Omental fat pad (tissue), 4 donors: ENCODE results near the gene TXNDC8. TPM values are rescaled to one million over a fixed set of nuclear protein-coding genes. Genes with fewer than 3 reads are reported as not detected.
A peak's percentile ranks its signal among the peaks of the same experiment; 100 is the strongest.

Experiments
- ATAC-seq: fragments of 150-250 bp; one replicate; pipeline ENCODE4 v1.9.1; 2016; ENCODE audit warnings: mild to moderate bottlenecking, moderate library complexity; ENCODE audit not compliant: low FRiP score
- DNase-seq: peaks from one replicate; pipeline ENCODE4 v3.0.0-alpha.2; 2019; ENCODE audit warnings: low spot score
- total RNA-seq, 4 donors: library from RNA; depleted of rRNA; stranded (reverse); fragments of >200 nt; gene quantifications; one replicate each; pipeline ENCODE4 v1.1.0, GENCODE V29; 2016
- TF ChIP-seq, protein P1 (sequence below), 3 donors: fragments of 450-650 bp; IDR thresholded peaks; one replicate each; pipeline ENCODE4 v1.5.1; 2016 to 2017; ENCODE audit warnings: antibody characterized with exemption in 3 of 3, mild to moderate bottlenecking in 3 of 3, moderate library complexity in 2 of 3

The TXNDC8 gene
- total RNA-seq, 4 donors from 2014 or later = not detected

DNA sequence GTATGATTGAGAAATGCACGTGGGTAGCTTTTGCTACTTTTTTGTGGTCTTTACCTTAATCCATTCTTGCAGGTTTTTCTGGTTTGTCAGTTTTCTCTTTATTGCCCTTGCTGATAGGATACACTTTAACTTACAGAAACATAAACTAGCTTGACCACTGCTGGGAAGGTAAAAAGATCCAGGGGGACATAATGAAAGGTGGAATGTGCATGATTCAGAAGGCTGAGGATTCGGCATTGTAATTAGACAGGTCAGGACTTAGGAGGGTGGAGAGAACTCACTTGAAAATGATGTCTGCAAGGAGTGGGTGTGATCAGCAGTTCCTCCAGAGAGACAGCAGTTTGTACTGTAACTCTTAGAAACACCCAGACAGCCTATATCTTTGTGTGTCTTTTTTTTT is 19.8 kb upstream of the TXNDC8 start:
- ATAC-seq (no peak), DNase-seq (no peak)
- TF ChIP-seq, protein P1, sequence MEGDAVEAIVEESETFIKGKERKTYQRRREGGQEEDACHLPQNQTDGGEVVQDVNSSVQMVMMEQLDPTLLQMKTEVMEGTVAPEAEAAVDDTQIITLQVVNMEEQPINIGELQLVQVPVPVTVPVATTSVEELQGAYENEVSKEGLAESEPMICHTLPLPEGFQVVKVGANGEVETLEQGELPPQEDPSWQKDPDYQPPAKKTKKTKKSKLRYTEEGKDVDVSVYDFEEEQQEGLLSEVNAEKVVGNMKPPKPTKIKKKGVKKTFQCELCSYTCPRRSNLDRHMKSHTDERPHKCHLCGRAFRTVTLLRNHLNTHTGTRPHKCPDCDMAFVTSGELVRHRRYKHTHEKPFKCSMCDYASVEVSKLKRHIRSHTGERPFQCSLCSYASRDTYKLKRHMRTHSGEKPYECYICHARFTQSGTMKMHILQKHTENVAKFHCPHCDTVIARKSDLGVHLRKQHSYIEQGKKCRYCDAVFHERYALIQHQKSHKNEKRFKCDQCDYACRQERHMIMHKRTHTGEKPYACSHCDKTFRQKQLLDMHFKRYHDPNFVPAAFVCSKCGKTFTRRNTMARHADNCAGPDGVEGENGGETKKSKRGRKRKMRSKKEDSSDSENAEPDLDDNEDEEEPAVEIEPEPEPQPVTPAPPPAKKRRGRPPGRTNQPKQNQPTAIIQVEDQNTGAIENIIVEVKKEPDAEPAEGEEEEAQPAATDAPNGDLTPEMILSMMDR (IDR thresholded peaks at IDR 0.05) = no peak

DNA sequence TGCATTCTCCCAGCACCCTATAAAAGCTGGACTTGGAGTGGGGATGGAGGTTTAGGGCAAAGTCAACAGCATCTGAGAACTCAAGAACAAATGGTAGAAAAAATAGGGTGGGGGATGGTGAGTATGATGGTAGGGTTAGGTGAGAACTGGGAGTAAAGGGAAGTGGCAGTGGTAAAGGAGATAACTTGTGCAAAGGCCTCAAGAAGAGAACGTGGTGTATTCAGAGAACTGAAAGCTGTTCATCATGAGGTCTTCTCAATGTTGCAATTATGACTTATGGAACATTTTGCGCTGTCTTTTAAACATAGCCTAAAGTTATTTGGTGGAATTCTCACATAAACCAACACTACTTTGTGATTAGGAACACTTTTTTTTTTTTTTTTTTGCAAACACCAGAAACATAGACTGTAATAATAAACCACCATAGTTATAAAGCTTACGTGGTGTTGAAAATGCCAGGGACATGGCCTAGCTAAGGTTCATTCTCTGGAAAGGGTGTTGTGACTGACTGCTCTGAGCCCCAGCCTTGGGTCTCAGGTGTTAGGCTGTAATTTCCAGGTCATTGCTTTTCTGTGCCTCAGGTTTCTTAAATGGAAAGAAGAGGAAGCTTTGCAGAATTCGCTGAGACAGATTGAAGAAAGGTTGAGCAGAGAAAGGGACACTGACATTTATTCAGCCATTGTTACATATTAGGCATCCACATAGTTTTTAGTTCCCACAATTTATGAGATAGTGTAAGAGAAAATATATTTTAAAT is 19.2 kb upstream of the TXNDC8 start:
- ATAC-seq = no peak
- DNase-seq = no peak
- TF ChIP-seq, protein P1 (IDR thresholded peaks at IDR 0.05) = no peak

DNA sequence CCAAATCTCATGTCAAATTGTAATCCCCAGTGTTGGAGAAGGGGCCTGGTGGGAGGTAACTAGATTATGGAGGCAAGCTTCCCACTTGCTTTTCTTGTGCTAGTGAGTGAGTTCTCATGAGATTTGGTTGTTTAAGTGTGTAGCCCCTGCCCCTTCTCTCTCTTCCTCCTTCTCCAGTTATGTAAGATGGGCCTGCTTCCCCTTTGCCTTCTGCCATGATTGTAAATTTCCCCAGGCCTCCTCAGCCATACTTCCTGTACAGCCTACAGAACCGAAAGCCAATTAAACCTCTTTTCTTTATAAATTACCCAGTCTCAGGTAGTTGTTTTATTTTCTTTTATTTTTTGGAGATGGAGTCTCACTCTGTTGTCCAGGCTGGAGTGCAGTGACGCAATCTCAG is 18.2 kb upstream of the TXNDC8 start:
- DNase-seq (no peak), ATAC-seq (no peak)

DNA sequence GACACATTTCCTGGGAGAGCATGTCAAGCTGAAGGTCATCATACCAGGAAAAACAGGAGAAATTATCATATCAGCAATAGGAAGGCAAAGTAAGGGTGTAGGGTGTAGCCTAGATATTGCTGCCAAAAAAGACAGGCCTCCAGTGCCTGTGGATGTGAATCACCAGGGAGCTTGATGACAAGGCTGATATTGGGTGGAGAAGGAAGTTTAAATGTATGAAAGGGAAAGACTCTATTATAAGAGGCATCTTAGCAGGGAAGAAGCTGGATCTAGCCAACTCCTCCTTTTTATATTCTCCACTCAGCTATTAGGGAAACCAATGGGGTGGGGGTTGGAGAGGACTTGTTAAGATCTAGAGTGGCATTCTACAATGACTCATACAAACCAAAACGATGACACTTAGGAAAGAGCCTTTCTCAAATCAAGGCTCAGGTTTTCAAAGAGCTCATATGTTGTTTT is 13.4 kb upstream of the TXNDC8 start:
- ATAC-seq = peak; percentile 87
- DNase-seq = no peak
- TF ChIP-seq, protein P1 (IDR thresholded peaks at IDR 0.05) = no peak

More for the DNA sequence above, 18.2 kb upstream of the TXNDC8 start:
- TF ChIP-seq, protein P1 (IDR thresholded peaks at IDR 0.05) = no peak

DNA sequence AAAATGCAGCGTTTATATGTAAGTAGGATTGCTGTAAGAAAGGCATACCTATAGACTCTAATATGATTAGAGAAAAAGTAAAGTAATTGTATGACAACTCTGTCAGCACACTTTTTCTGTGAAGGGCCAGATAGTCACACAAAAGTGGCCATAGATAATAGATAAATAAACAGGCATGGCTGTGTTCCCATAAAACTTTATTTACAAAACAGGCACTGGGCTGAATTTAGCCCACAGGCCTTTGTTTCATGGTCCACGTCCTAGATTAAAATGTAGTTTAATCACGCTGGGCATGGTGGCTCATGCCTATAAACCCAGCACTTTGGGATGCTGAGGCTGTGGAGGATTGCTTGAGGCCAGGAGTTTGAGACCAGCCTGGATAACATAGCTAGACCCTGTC is 8.7 kb upstream of the TXNDC8 start:
- TF ChIP-seq, protein P1 (IDR thresholded peaks at IDR 0.05) = no peak
- no peak for DNase-seq
- ATAC-seq = no peak

DNA sequence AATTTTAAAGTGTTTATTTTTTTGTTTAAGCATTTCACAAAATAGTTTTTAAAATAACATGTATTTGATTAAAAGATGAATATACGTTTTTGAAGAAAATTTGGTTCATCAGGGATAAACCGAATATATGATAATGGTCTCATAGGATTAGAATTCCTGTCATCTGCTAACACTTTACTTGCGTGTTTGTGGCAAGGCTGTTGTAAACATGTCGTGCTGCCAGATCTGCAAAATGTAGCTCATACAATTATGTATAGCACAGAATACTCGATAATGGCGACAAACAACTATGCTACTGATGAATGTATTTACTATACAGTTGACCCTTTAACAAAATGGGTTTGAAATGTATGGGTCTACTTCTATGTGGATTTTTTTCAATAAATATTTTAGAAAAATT is 7.2 kb upstream of the TXNDC8 start:
- ATAC-seq (no peak), DNase-seq (no peak)
- TF ChIP-seq, protein P1 (IDR thresholded peaks at IDR 0.05) = no peak

DNA sequence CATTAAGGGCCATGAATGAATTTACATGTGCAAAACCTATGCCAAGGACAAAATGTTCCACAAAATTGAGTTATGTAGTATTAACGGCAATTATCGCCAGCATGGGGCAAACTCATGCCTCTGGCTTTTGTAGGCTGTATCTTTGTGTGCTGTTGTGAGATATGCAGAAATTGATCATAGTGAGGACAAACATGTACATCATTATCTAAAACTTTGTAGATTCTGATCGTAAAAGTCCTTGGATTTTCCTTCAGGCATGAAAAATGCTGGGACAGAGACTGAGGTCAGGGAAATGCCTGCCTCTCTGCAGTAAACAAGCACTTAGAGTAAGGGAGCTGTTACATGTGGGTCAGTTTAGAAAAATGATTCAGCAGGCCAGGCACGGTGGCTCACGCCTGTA is 5.9 kb upstream of the TXNDC8 start:
- ATAC-seq = no peak
- TF ChIP-seq, protein P1 (IDR thresholded peaks at IDR 0.05) = no peak
- DNase-seq = no peak
